Activated CD4-positive, CD25-positive, alpha-beta regulatory T cell treated with anti-CD3 and anti-CD28 coated beads, Interleukin-2, amount 50 U/mL, for 24 hours (primary cell): ENCODE data around the gene NKX2-1.
A peak's percentile ranks its signal among the peaks of the same experiment; 100 is the strongest.
"Not testable (repeated sequence)": the region's sequence is repeated elsewhere in the genome, so short reads cannot be mapped to it uniquely, and the experiment has no call there.

ENCODE experiments used
- ATAC-seq, 2 donors: fragments of 150-1000 bp; cut with Tn5 transposase; one replicate each; pipeline ENCODE4 v1.10.0; 2021; ENCODE audit warnings: mild to moderate bottlenecking in 1 of 2, moderate library complexity in 1 of 2

The NKX2-1 gene

GRCh38 chr14:36505181-36505815, 14.7 kb downstream of the NKX2-1 start:
- ATAC-seq = peak in 1 of 2 donors; percentile 21

- ATAC-seq = no peak
These were observed 15.3 kb downstream of the NKX2-1 start for GRCh38 chr14:36504771-36505175.

GRCh38 chr14:36503771-36504741, 16.0 kb downstream of the NKX2-1 start:
- ATAC-seq = no peak

GRCh38 chr14:36502558-36503508, 17.2 kb downstream of the NKX2-1 start:
- no peak for ATAC-seq

GRCh38 chr14:36498938-36499337, 21.1 kb downstream of the NKX2-1 start:
- no peak for ATAC-seq

GRCh38 chr14:36496346-36496745, 23.7 kb downstream of the NKX2-1 start:
- ATAC-seq = no peak

- no peak for ATAC-seq
These were observed 24.4 kb downstream of the NKX2-1 start for GRCh38 chr14:36495666-36496065.

- no peak for ATAC-seq
These were observed 26.3 kb downstream of the NKX2-1 start for GRCh38 chr14:36493761-36494160.

GRCh38 chr14:36485773-36486172, 34.3 kb downstream of the NKX2-1 start:
- ATAC-seq = no peak

GRCh38 chr14:36479344-36479743, 40.7 kb downstream of the NKX2-1 start:
- no peak for ATAC-seq

GRCh38 chr14:36478782-36479181, 41.2 kb downstream of the NKX2-1 start:
- ATAC-seq = peak; percentile 38 to 48

GRCh38 chr14:36477266-36477665, 42.8 kb downstream of the NKX2-1 start:
- no peak for ATAC-seq

GRCh38 chr14:36476061-36476460, 44.0 kb downstream of the NKX2-1 start:
- not testable (repeated sequence) for ATAC-seq

GRCh38 chr14:36474593-36474992, 45.4 kb downstream of the NKX2-1 start:
- ATAC-seq = no peak

- no peak for ATAC-seq
These were observed 48.6 kb downstream of the NKX2-1 start for GRCh38 chr14:36471431-36471830.

- no peak for ATAC-seq
These were observed 52.7 kb downstream of the NKX2-1 start for GRCh38 chr14:36467332-36467731.
